Fibroblast of pulmonary artery (primary cell): Measurements from ENCODE around the gene GPR55.

ENCODE experiments used
- DNase-seq: peaks from one replicate; pipeline ENCODE4 v3.0.0-alpha.2; 2010; ENCODE audit warnings: low read depth
- H3K4me3 ChIP-seq: replicated peaks from 2 replicates; pipeline ENCODE4 v1.5.1; 2011; ENCODE audit warnings: low read depth, mild to moderate bottlenecking, control low read depth, low read length, moderate library complexity
- CTCF ChIP-seq: IDR thresholded peaks from 2 replicates; pipeline ENCODE4 v1.5.1; 2011; ENCODE audit warnings: mild to moderate bottlenecking, control low read depth, low read length, inconsistent platforms; ENCODE audit errors: missing control alignments

The GPR55 gene

DNA sequence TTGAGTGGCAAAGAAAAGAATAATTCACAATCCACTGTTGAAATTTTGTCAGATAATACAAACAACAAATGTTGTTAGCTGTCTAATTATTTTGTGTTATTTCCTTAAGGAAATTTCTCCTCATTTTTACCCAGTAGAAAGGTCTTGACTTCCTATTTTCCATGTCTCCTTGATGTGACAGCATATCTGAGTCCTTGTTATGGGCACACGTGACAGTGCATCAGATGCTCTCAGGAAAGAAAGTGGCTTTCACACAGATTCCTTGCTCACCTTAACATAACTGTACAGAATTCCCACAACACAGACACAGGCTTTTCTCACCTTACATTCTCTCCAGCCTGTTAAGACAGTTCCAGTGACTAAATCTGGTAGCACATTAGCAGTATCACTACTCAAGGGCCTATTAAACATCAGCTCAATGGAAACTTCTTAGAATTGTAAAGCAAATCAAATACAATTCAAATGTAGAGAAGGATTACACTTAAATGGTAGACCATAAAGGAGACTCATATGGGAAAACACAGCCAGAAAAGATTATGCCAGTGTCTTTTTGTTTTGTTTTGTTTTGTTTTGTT lies 30.2 kb upstream of the GPR55 start:
- H3K4me3 ChIP-seq = no peak overlapping the region
- no peak for TF ChIP-seq CTCF
- no peak for DNase-seq

GRCh38 chr2:230954746-230955145 lies 29.7 kb upstream of the GPR55 start:
- no peak for TF ChIP-seq CTCF
- no peak for DNase-seq
- H3K4me3 ChIP-seq = no peak overlapping the region

DNA sequence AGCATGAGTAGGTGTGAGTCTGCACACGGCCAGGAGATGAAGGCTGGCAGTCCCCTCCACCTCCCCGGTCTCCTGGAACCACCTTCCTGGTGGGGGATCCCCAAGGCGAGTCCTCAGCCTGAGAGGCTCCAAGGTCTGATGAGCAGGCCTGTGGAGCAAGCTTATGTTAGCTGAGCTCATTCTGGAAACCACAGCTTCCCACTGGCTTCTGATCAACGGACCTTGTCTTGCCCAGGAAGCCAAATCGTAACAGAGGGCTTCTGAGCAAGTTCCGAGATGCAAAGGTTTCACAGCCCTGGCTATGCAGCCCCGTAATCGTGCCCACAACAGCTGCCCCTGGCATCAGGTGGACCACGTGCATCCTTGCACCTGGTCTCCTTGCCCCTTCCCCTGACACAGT lies 28.8 kb upstream of the GPR55 start:
- no peak for DNase-seq
- H3K4me3 ChIP-seq = no peak overlapping the region
- TF ChIP-seq CTCF = no peak

DNA sequence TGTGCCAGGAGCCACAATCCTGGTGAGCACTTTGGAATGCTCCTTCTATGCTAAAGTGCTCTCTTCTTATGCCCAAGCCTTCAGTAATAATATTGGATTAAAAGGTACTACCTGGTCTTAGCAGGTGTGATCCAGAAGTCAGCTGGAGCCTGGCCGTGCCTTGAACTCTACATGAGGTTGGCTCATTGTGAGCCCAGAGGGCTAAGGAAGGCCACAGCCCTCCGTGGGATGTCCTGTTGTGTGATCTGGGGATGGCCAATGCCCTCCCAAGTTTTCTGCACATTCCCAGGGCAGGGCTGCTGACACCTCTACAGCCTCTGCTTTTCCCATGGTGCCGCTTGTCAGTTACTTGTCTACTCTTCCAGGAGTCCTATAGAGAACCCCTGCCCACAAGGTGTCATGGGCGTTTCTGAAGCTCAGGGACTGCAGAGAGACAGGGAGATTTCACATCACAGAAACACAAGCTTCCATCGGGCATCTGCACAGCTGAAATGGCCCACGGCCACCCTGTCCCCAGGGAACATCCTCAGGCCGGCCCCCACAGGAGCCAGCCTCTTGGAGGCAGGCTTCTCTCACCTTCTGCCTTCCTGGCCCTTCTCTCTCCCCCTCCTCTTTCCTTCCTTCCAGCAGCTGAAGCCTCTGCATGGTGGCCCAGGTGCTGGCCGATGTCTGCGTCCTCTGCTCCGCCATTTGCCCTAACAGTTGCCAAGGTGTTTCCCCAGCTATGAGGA lies 27.3 kb upstream of the GPR55 start:
- no peak for DNase-seq
- H3K4me3 ChIP-seq = no peak overlapping the region
- TF ChIP-seq CTCF = no peak

DNA sequence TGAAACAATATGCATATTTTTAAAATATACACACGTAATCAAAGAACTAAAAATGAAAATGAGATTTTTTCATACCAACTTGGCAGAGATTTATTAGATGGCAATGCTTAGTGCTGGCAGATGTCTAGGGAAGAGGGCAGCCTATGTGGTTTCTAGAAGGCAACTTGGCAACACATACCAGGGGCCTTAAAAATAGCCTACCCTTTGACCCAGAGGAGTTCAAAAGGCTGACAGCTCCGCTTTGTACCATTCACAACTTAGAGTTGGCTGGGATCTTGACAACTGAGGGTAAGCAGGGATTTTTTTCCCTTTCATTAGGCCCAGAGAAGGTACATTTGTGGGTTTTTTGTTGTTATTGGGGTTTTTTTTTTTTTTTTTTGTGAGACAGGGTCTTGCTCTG lies 26.4 kb upstream of the GPR55 start:
- H3K4me3 ChIP-seq = no peak overlapping the region
- DNase-seq = no peak
- TF ChIP-seq CTCF = no peak

- no peak for TF ChIP-seq CTCF
- no peak overlapping the region for H3K4me3 ChIP-seq
- no peak for DNase-seq
These were observed 25.9 kb upstream of the GPR55 start for GRCh38 chr2:230950874-230951339.
